Liver (tissue), 9 donors: ENCODE data around the gene KRT83. TPM values are rescaled to one million over a fixed set of nuclear protein-coding genes. Genes with fewer than 3 reads are reported as not detected.
A peak's percentile ranks its signal among the peaks of the same experiment; 100 is the strongest.

Source experiments
- DNase-seq: peaks from one replicate; pipeline ENCODE4 v3.0.0-alpha.2; 2017; ENCODE audit warnings: low spot score
- H3K27ac ChIP-seq, 2 donors: one replicate each; pipeline ENCODE4 v1.7.0; 2013; ENCODE audit warnings: inconsistent platforms in 2 of 2, low read length in 2 of 2, control low read depth in 1 of 2, low read depth in 1 of 2, mild to moderate bottlenecking in 1 of 2
- H3K27me3 ChIP-seq, 4 donors: one replicate each; pipeline versions ENCODE4 v1.6.1 to v1.7.0; 2013; ENCODE audit warnings: low read length in 3 of 4, inconsistent platforms in 1 of 4, mild to moderate bottlenecking in 1 of 4, moderate library complexity in 1 of 4; ENCODE audit not compliant: control insufficient read depth in 4 of 4, insufficient read depth in 4 of 4
- H3K36me3 ChIP-seq, 4 donors: one replicate each; pipeline versions ENCODE4 v1.6.1 to v1.7.0; 2013; ENCODE audit warnings: low read length in 3 of 4, mild to moderate bottlenecking in 3 of 4, low read depth in 1 of 4, moderate library complexity in 1 of 4; ENCODE audit not compliant: control insufficient read depth in 4 of 4, insufficient read depth in 3 of 4
- H3K4me1 ChIP-seq, 4 donors: one replicate each; pipeline versions ENCODE4 v1.6.1 to v1.7.0; 2013; ENCODE audit warnings: low read length in 3 of 4, mild to moderate bottlenecking in 3 of 4, moderate library complexity in 1 of 4; ENCODE audit not compliant: control insufficient read depth in 4 of 4, insufficient read depth in 4 of 4
- H3K4me3 ChIP-seq, 3 donors: one replicate each; pipeline versions ENCODE4 v1.6.1 to v1.7.0; 2013; ENCODE audit warnings: low read length in 3 of 3, control low read depth in 1 of 3, low read depth in 1 of 3, mild to moderate bottlenecking in 1 of 3
- H3K9ac ChIP-seq, 2 donors: one replicate each; pipeline ENCODE4 v1.7.0; 2013; ENCODE audit warnings: low read length in 2 of 2, mild to moderate bottlenecking in 2 of 2, moderate library complexity in 2 of 2, control low read depth in 1 of 2, low read depth in 1 of 2
- H3K9me3 ChIP-seq, 4 donors: one replicate each; pipeline versions ENCODE4 v1.6.1 to v1.7.0; 2013; ENCODE audit warnings: low read length in 3 of 4; ENCODE audit not compliant: control insufficient read depth in 4 of 4
- RAD21 ChIP-seq, 2 donors: IDR thresholded peaks; 2 replicates each; pipeline ENCODE4 v1.6.1; 2016; ENCODE audit warnings: antibody characterized with exemption in 2 of 2, mild to moderate bottlenecking in 2 of 2
- SP1 ChIP-seq: IDR thresholded peaks from 2 replicates; pipeline ENCODE4 v1.6.1; 2018; ENCODE audit warnings: antibody characterized with exemption, mild to moderate bottlenecking
- TAF1 ChIP-seq: conservative IDR thresholded peaks from 2 replicates; pipeline ENCODE4 v1.6.1; 2016; ENCODE audit warnings: antibody characterized with exemption, mild to moderate bottlenecking
- WGBS: extraction: QIAGEN DNeasy Blood & Tissue Kit; methylation state at CpG from one replicate; pipeline ENCODE4 v1.1.7; 2013; 5-methylcytosine and 5-hydroxymethylcytosine counted together
- polyA plus RNA-seq, 2 donors: library from polyadenylated mRNA; stranded (reverse) in 1 of 2; unstranded in 1 of 2; fragments of 200-250 nt in 1 of 2; fragments of >200 nt in 1 of 2; fragmentation: Nextera tagmentation in 1 of 2; extraction: Ambion mirVana in 1 of 2; gene quantifications; one replicate each; pipeline versions ENCODE4 v1.2.1 to v1.2.3, GENCODE V29; 2013 to 2015
- total RNA-seq, 2 donors: library from RNA; depleted of rRNA; stranded (reverse); fragments of >200 nt; gene quantifications; one replicate each; pipeline ENCODE4 v1.2.3, GENCODE V29; 2014
- TF ChIP-seq, protein P1 (sequence below): IDR thresholded peaks from 2 replicates; pipeline ENCODE4 v1.6.1; 2016; ENCODE audit warnings: antibody characterized with exemption
- TF ChIP-seq, protein P2 (sequence below): IDR thresholded peaks from 2 replicates; pipeline ENCODE4 v1.6.1; 2016; ENCODE audit warnings: antibody characterized with exemption, mild to moderate bottlenecking
- TF ChIP-seq, protein P3 (sequence below): IDR thresholded peaks from 2 replicates; pipeline ENCODE4 v1.6.1; 2016; ENCODE audit warnings: antibody characterized with exemption
- TF ChIP-seq, protein P4 (sequence below): fragments of 150-350 bp; IDR thresholded peaks from 2 replicates; pipeline ENCODE4 v1.5.1; 2017; ENCODE audit warnings: improper control_type of control experiment, low read depth, low read length; ENCODE audit not compliant: missing input control
- donor health status: healthy.
- donor health status: healthy.
- donor health status: healthy.
- donor health status: healthy.
- donor health status: healthy.

KRT83 gene
- total and polyA plus RNA-seq, 4 donors, result not detected

DNA sequence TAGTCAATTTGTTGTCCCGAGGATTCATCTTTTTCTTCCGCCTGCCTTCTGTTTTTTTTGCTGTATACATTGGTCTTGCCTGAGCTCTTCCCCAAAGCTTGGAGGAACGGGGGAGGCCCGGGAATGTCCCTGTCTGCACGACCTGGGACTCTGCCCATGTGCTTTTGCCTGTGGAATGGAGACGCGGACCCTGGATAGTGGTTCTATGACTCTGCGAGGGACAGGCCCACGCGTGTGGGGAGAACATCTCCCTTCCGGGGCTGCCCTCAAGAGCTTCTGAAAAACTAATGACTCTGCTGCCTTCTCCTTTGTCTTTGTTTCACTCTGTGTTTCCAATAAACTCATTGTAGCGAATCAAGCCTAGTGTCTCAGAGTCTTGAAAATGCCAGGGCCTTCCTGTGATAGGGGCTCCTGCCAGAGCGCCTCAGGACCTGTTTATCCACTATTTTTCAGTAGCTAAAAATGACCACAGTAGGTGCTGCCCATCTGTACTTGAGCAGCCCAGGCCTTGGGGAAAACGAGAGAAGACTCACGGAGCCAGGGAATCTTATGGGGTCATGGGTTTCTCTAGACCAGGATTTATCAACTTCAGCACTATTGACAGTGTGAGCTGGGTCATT lies 12.3 kb downstream of the KRT83 start:
- DNase-seq, result no peak
- Histone ChIP-seq H3K27me3 (peaks cover 0 to 8% (median 3%) of the 10 kb centered on the region in 4 donors), H3K27ac (no peak overlapping the region), H3K36me3 (no peaks in the 10 kb centered on the region), H3K9me3 (no peaks in the 10 kb centered on the region), H3K9ac (no peak overlapping the region), H3K4me3 (no peak overlapping the region), H3K4me1 (peaks cover 0 to 12% (median 3%) of the 10 kb centered on the region in 4 donors)
- WGBS, result 55% methylated on average over 15 of the region's 15 CpGs
- TF ChIP-seq, protein P1, sequence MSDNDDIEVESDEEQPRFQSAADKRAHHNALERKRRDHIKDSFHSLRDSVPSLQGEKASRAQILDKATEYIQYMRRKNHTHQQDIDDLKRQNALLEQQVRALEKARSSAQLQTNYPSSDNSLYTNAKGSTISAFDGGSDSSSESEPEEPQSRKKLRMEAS, result no peak
- TF ChIP-seq SP1 (no peak), RAD21 (IDR thresholded peaks at IDR 0.05) (no peak), TAF1 (no peak)
- TF ChIP-seq, protein P2, sequence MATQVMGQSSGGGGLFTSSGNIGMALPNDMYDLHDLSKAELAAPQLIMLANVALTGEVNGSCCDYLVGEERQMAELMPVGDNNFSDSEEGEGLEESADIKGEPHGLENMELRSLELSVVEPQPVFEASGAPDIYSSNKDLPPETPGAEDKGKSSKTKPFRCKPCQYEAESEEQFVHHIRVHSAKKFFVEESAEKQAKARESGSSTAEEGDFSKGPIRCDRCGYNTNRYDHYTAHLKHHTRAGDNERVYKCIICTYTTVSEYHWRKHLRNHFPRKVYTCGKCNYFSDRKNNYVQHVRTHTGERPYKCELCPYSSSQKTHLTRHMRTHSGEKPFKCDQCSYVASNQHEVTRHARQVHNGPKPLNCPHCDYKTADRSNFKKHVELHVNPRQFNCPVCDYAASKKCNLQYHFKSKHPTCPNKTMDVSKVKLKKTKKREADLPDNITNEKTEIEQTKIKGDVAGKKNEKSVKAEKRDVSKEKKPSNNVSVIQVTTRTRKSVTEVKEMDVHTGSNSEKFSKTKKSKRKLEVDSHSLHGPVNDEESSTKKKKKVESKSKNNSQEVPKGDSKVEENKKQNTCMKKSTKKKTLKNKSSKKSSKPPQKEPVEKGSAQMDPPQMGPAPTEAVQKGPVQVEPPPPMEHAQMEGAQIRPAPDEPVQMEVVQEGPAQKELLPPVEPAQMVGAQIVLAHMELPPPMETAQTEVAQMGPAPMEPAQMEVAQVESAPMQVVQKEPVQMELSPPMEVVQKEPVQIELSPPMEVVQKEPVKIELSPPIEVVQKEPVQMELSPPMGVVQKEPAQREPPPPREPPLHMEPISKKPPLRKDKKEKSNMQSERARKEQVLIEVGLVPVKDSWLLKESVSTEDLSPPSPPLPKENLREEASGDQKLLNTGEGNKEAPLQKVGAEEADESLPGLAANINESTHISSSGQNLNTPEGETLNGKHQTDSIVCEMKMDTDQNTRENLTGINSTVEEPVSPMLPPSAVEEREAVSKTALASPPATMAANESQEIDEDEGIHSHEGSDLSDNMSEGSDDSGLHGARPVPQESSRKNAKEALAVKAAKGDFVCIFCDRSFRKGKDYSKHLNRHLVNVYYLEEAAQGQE, result no peak

DNA sequence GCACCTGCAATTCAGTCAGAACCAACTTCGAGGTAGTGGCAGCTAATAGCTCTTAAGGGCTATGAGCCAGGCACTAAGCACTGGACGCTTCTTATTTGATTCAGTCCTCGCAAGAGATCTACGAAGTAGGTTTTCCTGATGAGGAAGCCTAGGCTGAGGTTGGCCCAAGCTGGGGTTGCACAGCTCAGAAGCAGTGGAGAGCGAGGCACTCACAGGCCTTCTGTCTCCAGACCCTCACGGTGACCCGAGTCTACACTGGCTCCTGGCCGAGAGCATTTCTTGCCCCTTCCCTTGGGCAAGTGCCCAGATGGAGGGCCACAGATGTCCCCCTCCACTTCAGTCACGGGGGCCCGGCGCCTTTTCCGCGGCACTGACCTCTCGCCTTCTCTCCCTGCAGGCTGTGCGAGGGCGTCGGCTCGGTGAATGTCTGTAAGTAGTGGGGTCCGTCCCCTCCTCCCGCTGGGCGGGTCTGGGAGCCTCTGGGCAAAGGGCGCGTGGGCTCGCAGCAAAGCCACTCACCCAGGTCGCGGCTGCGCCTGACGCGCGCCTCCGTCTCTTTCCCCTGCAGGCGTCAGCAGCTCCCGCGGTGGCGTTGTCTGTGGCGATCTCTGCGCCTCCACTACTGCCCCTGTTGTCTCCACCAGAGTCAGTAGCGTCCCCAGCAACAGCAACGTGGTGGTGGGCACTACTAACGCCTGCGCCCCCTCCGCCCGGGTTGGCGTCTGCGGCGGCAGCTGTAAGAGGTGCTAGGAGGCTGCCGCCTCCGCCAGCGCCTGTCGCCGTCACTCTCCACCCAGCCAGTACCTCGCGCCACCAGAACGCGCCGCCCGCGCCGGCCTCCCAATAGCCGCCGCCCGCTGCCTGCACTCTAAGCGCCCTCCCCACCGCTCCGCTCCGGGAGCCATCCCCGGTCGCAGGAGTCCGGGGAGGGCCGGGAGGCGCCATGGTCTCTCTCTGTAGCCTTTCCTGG lies 13.1 kb downstream of the KRT83 start:
- Histone ChIP-seq H3K27me3 (peaks cover 0 to 8% (median 3%) of the 10 kb centered on the region in 4 donors), H3K9me3 (no peaks in the 10 kb centered on the region), H3K36me3 (no peaks in the 10 kb centered on the region), H3K9ac (no peak overlapping the region), H3K27ac (no peak overlapping the region), H3K4me1 (peaks cover 0 to 12% (median 3%) of the 10 kb centered on the region in 4 donors), H3K4me3 (peak overlapping the region in 1 of 3 donors; percentile 14)
- TF ChIP-seq, protein P3, sequence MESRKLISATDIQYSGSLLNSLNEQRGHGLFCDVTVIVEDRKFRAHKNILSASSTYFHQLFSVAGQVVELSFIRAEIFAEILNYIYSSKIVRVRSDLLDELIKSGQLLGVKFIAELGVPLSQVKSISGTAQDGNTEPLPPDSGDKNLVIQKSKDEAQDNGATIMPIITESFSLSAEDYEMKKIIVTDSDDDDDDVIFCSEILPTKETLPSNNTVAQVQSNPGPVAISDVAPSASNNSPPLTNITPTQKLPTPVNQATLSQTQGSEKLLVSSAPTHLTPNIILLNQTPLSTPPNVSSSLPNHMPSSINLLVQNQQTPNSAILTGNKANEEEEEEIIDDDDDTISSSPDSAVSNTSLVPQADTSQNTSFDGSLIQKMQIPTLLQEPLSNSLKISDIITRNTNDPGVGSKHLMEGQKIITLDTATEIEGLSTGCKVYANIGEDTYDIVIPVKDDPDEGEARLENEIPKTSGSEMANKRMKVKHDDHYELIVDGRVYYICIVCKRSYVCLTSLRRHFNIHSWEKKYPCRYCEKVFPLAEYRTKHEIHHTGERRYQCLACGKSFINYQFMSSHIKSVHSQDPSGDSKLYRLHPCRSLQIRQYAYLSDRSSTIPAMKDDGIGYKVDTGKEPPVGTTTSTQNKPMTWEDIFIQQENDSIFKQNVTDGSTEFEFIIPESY, result no peak
- TF ChIP-seq, protein P4, sequence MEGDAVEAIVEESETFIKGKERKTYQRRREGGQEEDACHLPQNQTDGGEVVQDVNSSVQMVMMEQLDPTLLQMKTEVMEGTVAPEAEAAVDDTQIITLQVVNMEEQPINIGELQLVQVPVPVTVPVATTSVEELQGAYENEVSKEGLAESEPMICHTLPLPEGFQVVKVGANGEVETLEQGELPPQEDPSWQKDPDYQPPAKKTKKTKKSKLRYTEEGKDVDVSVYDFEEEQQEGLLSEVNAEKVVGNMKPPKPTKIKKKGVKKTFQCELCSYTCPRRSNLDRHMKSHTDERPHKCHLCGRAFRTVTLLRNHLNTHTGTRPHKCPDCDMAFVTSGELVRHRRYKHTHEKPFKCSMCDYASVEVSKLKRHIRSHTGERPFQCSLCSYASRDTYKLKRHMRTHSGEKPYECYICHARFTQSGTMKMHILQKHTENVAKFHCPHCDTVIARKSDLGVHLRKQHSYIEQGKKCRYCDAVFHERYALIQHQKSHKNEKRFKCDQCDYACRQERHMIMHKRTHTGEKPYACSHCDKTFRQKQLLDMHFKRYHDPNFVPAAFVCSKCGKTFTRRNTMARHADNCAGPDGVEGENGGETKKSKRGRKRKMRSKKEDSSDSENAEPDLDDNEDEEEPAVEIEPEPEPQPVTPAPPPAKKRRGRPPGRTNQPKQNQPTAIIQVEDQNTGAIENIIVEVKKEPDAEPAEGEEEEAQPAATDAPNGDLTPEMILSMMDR, result peak; percentile 27
- DNase-seq, result peak; percentile 59
- 10% methylated on average over 71 of the region's 71 CpGs for WGBS
